Spleen (tissue), 7 donors: Measurements from ENCODE around the gene ZNF146.

Source experiments
- POLR2A ChIP-seq, 3 donors: fragments of 450-650 bp; IDR thresholded peaks; one replicate each; pipeline ENCODE4 v1.5.1; 2017; ENCODE audit warnings: antibody characterized with exemption in 3 of 3, mild to moderate bottlenecking in 1 of 3
- POLR2AphosphoS5 ChIP-seq, 3 donors: sonication (generic); formaldehyde crosslinking; IDR thresholded peaks; one replicate each; pipeline ENCODE4 v1.5.1; 2017; ENCODE audit warnings: antibody characterized with exemption in 3 of 3
- TF ChIP-seq, protein P1 (sequence below), 11 experiments: fragments of 200-600 bp in 7 of 11; fragments of 450-650 bp in 4 of 11; sonication (generic) in 4 of 11; IDR thresholded peaks in 8 of 11; conservative IDR thresholded peaks in 3 of 11; 1 replicate in 7 of 11; 2 replicates in 4 of 11; pipeline versions ENCODE4 v1.4.0 to v1.8.0; 2016 to 2021; ENCODE audit warnings: antibody characterized with exemption in 11 of 11, inconsistent platforms in 4 of 11, mild to moderate bottlenecking in 1 of 11
- donor health status: DM: no; HTN: no; CAD: no; lungs with moderate emphysema.
- donor health status: DM: no; HTN: no; CAD: no.
- donor health status: DM: no; HTN: no; CAD: no.

DNA sequence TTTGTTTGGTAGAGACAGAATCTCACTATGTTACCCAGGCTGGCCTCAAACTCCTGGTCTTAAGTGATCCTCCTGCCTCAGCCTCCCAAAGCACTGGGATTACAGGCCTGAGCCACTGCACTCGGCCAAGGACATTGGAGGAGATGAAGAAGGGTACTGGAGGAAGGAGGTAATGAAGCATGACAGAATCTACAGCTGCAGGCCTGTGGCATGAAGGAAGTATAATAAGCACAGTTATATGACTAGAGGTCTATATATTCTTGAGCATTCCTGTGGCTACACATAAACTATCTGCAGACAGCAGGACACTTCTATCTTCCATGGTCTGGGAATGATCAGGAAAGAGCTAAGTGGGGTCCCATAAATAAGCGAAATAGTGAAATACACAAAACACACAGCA, 18.7 kb upstream of the ZNF146 start:
- TF ChIP-seq, protein P1, sequence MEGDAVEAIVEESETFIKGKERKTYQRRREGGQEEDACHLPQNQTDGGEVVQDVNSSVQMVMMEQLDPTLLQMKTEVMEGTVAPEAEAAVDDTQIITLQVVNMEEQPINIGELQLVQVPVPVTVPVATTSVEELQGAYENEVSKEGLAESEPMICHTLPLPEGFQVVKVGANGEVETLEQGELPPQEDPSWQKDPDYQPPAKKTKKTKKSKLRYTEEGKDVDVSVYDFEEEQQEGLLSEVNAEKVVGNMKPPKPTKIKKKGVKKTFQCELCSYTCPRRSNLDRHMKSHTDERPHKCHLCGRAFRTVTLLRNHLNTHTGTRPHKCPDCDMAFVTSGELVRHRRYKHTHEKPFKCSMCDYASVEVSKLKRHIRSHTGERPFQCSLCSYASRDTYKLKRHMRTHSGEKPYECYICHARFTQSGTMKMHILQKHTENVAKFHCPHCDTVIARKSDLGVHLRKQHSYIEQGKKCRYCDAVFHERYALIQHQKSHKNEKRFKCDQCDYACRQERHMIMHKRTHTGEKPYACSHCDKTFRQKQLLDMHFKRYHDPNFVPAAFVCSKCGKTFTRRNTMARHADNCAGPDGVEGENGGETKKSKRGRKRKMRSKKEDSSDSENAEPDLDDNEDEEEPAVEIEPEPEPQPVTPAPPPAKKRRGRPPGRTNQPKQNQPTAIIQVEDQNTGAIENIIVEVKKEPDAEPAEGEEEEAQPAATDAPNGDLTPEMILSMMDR (IDR thresholded peaks at IDR 0.05 in 8 of 11, conservative IDR thresholded peaks at IDR 0.05 in 3 of 11) = no peak
- no peak for TF ChIP-seq POLR2AphosphoS5 (IDR thresholded peaks at IDR 0.05)
- no peak for TF ChIP-seq POLR2A (IDR thresholded peaks at IDR 0.05)
